Measurements from ENCODE around the gene THUMPD3.

GRCh38 chr3:9397906-9398699, 35.2 kb downstream of the THUMPD3 start:
- no peak for TF ChIP-seq FOXP2 (optimal IDR thresholded peaks at IDR 0.05; ENCODE audit: control extremely low read depth, extremely low read length, insufficient read depth)
- TF ChIP-seq EZH2 (IDR thresholded peaks at IDR 0.05), result no peak
